ENCODE data around the gene RFX8.

The RFX8 gene

DNA sequence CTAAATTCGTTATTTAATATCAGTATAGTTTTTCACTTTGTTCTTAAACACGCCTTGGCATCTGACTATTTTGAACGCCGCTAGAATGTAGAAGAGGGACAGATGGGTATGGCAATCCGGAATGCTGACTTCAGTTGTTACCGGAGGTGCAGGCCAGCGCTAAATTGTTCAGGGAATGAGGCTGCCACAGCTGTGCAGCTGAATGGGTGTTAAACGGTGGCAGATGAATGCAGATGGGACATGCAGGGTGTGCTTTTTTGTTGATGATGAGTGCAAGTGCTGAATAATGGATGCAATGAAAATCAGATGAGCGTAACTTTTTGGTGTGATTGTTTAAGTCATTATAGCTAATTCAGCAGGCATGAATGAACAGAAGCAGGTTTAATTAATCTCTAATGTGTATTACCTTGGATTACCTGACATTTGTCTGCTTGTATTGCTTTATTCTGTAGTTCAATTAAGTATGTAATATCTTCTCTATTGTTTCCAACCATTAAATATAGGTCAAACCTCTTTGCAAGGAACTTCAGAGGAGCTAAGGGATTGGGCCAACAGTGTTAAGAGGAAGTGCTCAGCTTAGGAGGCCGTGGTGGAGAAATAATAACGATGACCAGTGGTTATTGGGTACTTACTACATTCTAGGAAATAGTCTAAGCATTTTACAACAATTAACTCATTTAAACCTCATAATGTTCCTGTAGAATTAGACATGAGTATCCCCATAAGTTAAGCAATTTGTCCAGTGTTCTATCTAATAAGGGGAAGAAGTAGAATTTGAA, 75.7 kb downstream of the RFX8 start:
- TF ChIP-seq, protein P1, sequence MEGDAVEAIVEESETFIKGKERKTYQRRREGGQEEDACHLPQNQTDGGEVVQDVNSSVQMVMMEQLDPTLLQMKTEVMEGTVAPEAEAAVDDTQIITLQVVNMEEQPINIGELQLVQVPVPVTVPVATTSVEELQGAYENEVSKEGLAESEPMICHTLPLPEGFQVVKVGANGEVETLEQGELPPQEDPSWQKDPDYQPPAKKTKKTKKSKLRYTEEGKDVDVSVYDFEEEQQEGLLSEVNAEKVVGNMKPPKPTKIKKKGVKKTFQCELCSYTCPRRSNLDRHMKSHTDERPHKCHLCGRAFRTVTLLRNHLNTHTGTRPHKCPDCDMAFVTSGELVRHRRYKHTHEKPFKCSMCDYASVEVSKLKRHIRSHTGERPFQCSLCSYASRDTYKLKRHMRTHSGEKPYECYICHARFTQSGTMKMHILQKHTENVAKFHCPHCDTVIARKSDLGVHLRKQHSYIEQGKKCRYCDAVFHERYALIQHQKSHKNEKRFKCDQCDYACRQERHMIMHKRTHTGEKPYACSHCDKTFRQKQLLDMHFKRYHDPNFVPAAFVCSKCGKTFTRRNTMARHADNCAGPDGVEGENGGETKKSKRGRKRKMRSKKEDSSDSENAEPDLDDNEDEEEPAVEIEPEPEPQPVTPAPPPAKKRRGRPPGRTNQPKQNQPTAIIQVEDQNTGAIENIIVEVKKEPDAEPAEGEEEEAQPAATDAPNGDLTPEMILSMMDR (IDR thresholded peaks at IDR 0.05; ENCODE audit: control insufficient read depth, extremely low read depth, insufficient read depth) = no peak
- DNase-seq (ENCODE audit: low read depth) = no peak
- no peak overlapping the region for H3K4me3 ChIP-seq (ENCODE audit: low read depth, low read length)

DNA sequence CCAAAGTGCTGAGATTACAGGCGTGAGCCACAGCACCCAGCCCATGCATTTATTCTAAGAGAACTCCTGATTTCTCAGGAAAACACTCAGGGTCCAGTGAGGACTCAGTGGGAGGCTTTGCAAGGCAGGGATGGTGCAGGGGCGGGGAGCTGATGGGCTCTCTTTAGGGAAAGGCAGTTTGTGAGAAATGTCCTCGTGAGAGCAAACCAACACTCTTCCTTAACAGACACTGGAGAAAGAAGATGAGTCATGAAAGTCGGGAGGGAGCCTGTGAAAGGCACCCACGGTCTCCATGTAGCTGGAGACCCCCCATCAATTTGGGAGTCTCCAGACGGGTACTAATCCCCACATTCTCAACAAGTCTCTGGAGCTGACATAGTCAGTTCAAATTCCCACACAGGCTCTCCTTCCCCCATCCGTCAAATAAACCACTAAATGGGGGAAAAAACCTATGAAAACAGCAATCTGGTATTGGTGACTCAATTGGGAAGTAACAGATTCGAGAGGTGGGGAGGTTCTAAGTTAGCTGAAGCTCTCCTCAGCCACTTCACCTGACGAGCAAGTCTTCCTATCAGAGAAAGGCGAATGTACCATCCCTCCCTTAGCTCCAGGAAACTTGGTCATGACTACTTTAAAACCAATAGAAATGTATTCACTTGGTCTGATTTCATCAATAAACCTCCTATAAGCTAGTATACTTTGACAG, 76.6 kb downstream of the RFX8 start:
- no peak overlapping the region for H3K4me3 ChIP-seq (ENCODE audit: low read depth, low read length)
- TF ChIP-seq, protein P1 (IDR thresholded peaks at IDR 0.05; ENCODE audit: control insufficient read depth, extremely low read depth, insufficient read depth) = no peak
- DNase-seq (ENCODE audit: low read depth) = no peak

DNA sequence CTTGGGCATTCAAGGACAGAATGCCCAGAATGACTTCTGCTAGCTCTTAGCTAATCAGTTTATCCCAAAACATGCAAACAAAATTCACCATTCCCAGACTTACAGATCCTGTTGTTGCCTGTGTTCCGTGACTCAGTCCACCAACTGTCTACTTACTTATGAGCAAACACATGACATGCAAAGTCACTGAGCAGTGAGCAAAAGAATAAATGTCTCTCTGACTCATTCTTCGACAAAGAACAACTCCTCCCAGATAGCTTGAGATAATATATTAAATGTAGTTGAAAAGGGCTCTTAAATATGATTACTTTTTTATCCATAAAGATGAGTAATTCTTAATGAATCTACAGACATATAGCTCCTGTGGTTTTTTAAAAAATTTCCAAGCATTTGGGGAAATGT, 78.6 kb downstream of the RFX8 start:
- H3K4me3 ChIP-seq (ENCODE audit: low read depth, low read length) = no peak overlapping the region
- no peak for DNase-seq (ENCODE audit: low read depth)

DNA sequence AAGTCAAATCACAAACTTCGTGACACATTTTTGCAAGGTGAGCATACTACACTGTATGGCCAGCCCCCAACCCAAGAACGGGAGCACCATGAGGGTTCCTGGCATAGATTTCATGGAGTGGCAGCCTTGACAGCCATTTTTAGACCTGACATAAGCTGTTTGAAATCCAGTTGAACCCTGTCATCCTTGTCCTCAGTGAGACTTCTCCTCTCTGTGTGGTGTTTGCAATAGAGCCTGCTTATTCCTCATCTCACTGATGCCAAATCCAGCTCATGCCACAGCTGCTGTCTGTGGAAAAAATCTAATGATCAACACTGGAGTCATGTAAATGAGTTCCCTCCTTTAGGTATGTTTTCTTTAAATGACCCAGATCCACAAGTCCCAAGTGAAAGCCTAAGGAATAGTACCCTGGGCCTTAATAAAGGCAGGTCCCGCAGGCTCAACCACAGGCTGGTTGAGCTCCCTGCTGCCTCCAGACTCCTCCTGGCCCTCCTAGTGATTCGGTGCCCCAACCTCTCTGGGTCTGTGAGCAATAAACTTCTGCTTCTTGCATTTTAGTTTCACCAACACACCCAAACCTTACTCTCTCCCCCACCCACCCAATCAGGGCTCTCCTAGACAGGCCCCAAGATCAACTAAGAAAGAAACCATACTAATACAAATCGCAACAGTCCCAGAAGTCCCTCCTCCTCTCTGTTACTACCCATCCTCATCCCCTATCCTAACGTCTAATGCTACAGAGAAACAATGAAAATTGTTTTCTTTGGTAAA, 79.2 kb downstream of the RFX8 start:
- H3K4me3 ChIP-seq (ENCODE audit: low read depth, low read length) = no peak overlapping the region
- DNase-seq (ENCODE audit: low read depth) = no peak
- TF ChIP-seq, protein P1 (IDR thresholded peaks at IDR 0.05; ENCODE audit: control insufficient read depth, extremely low read depth, insufficient read depth) = no peak

More for the DNA sequence above, 78.6 kb downstream of the RFX8 start:
- TF ChIP-seq, protein P1 (IDR thresholded peaks at IDR 0.05; ENCODE audit: control insufficient read depth, extremely low read depth, insufficient read depth) = no peak

DNA sequence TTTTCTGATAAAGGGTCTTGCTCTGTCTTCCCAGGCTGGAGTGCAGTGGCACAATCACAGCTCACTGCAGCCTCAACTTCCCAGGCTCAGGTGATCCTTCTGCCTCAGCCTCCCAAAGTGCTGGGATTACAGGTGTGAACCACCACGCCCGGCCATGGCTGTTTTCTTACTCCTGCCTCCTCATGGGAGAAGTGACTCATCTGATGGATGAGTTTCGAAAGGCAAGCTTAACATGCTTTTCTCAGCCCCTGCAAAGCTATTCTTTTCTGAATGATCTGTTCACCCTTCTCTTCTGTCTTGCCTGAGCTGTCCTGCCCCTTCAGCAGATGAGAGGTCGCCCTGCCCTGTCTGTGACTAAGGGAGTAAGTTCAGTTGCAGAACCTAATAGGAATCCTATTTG, 86.7 kb downstream of the RFX8 start:
- TF ChIP-seq, protein P1 (IDR thresholded peaks at IDR 0.05; ENCODE audit: control insufficient read depth, extremely low read depth, insufficient read depth) = no peak
- DNase-seq (ENCODE audit: low read depth) = no peak
- H3K4me3 ChIP-seq (ENCODE audit: low read depth, low read length) = no peak overlapping the region

DNA sequence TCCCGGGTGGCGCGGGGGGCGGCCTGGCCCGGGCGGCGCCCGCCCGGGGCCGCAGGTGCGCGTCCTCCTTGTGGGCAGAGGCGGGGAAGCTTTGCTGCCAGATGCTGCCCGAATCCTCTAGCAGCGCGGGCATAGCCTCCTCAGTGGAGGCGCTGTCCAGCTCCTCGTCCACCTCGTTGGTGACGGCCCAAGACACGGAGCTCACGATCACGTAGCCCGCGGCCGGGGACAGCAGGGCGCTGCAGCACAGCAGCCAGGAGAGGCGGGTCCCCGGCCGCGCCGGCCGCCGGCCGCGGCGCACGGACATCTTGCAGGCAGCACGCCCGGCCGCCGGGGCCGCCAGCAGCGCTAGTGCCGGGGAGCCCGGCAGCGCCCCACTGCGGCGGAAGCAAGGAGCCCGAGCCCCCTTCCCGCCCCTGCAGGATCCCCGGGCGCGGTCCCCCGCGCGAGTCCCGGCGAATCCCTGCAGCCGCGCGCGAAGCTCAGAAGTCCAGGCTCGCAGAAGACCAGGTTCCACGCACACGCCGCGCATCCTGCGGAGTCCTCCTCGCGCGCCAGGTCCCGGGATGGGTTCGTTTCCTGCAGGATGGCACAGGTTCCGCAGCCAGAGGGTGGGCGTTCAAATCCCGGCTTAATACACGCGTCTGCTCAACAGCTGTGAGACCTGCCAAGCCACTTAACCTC, 87.6 kb downstream of the RFX8 start, which contains the start of gene CREG2:
TSS of gene CREG2 (minus strand) at position 353 of the 684 bp plus-strand sequence. CDS start at position 307, 46 bp downstream.
- TF ChIP-seq, protein P1 (IDR thresholded peaks at IDR 0.05; ENCODE audit: control insufficient read depth, extremely low read depth, insufficient read depth) = peak; percentile 51
- DNase-seq (ENCODE audit: low read depth) = peak; percentile 51
- peak within 1 kb of the TSS; percentile 46 for H3K4me3 ChIP-seq (ENCODE audit: low read depth, low read length)

All from LNCaP clone FGC (cell line).